T-helper 1 cell treated with Interleukin-12 subunit alpha and Interleukin-12 subunit beta and Interleukin-4 antibody, amounts not matched to agents 30 ng/mL and 1 ng/mL, for 36 hours (primary cell): ENCODE data around the gene IL23R. TPM values are rescaled to one million over a fixed set of nuclear protein-coding genes. Genes with fewer than 3 reads are reported as not detected.

Source experiments
- intact Hi-C: fragments of 100-400 bp; cut with micrococcal nuclease; formaldehyde crosslinking; loops from one replicate; pipeline ENCODE4 v1.15.1; 2024
- total RNA-seq: library from RNA; stranded (reverse); gene quantifications from 2 replicates; pipeline ENCODE4 v1.2.3, GENCODE V29; 2022

Gene IL23R
- total RNA-seq, 1 donor from 2014 or later = 6.9 TPM

GRCh38 chr1:67224856-67225255, 58.6 kb downstream of the IL23R start:
- intact Hi-C loops = no loop called here

DNA sequence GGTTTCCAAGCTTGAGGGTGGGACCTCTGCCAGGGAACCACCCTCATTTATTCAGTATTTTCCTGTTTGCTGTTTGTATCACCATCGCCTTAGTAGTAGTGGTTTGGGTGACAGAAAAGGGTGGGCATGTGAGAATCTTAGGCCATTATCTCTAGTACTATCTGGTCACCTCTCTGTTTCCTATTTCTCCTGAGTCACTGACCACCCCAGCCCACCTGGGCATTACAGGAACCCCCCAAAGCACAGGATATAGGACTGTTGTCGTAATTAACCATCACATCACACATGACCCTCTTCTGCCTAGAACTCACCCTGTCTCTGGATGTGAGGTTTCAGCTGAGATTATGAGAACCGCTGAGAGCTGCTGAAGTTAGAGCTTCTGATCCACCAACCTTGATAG, 60.4 kb downstream of the IL23R start:
- intact Hi-C loops = no loop called here

- intact Hi-C loops = no loop called here
Observed at GRCh38 chr1:67227196-67227595, 60.9 kb downstream of the IL23R start.

DNA sequence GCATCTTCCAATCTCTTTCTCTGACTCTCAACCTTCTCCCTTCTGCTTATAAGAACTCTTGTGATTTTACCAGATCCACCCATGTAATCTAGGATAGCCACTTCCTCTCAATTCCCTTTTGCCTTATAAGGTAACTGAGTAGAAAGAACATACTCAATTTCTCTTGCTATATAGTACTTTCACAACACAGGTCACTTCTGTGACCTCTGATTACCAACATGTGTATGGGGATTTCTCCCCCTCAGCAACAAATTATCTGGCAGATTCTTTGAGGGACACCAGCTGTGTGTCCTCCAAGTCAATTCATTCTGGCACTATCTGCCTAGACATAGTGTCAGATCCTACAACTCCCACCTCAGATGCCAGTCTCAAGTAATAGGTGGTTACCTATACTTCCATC, 62.5 kb downstream of the IL23R start:
- intact Hi-C loops = no loop called here

DNA sequence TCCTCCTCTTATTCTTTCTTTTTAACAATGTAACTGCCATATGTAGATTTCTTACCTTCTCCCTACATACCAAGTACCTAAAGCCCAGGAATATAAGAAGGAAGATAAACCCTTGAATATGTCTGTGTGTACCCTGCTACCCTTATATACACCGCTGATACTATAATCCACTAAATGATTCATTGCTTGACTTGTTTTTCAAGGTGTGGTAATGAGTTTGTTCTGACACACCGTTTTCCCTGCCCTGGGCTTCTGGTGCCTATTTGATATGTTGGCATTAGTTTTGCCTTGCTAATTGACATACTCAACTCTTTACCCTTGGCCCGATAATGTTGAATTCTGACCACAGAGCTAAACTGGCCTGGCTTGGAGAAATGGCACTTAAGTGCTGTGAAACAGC, 64.3 kb downstream of the IL23R start:
- intact Hi-C loops = no loop called here

- intact Hi-C loops = no loop called here
Observed at GRCh38 chr1:67236277-67236676, 70.0 kb downstream of the IL23R start.

- intact Hi-C loops = no loop called here
Observed at GRCh38 chr1:67239738-67240137, 73.5 kb downstream of the IL23R start.

GRCh38 chr1:67241200-67241746, 75.0 kb downstream of the IL23R start:
- intact Hi-C loops = no loop called here

- intact Hi-C loops = no loop called here
Observed at GRCh38 chr1:67242016-67242415, 75.8 kb downstream of the IL23R start.

DNA sequence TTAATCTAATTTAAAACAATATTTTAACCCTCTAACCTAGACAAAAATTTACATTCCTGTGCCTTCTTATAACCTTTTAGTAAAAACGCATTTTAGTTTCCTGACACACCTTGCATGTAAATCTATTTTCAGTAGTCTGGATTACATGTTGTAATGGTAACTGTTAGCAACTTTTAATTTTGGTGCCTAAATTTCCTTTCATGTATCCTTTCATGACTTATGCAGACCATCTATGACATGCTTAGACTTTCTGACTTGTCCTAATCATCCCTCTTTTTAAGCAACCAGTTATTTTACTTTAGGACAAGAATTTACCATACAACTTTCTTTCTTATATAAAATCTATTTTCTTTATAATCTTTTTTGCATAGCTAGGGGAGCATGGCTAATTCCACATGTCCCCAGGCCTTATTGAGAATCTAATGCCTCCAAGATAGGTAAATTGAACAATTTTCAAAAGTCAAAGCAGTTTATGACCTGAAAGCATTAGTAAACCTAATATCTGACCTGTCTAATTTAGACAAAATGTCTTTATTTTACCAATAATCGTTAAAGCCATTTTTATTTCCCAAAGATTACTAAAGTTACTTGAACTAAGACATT, 83.9 kb downstream of the IL23R start:
- intact Hi-C loops = no loop called here

- intact Hi-C loops = no loop called here
Observed at GRCh38 chr1:67256291-67257172, 90.3 kb downstream of the IL23R start.

DNA sequence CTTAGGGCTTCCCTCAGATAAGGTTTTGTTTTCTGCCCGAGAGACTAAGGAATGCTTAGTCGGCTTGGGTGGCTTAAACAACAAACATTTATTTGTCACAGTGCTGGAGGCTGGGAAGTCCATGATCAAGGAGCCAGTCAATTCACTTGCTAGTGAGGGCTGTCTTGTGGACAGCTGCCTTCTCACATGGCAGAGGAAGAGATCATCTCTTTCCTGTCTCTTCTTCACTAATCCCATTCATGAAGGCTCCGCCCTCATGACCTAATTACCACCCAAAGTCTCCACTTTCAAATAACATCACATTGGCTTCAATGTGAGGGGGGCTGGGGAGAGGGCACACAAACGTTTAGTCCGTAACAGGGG, 90.9 kb downstream of the IL23R start:
- intact Hi-C loops = no loop called here

- intact Hi-C loops = loop anchor here (1.0 to 2.0 kb wide), 3 partner anchors 13 to 43 kb away; no protein-coding TSS in a partner anchor
Observed at GRCh38 chr1:67261680-67262079, 95.4 kb downstream of the IL23R start.

DNA sequence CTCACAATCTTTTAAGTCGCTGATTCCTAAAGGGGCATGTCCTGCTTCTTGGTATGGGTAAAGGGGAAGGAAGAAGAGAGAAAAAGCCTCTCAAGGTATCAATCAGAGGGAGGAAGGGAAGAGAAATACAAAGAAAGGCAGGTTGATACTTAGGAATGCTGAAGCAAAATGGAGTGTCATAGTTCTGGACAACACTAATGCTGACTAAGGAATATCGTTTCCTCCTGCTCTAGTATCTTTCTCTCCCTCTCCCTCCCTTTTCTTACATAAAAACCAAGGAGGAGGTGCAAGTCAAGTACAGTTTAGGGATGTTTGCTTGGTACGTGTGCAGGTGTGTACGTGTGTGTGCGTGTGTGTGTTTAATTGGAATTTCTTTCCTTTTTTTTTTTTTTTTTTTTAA, 96.5 kb downstream of the IL23R start:
- intact Hi-C loops = no loop called here

DNA sequence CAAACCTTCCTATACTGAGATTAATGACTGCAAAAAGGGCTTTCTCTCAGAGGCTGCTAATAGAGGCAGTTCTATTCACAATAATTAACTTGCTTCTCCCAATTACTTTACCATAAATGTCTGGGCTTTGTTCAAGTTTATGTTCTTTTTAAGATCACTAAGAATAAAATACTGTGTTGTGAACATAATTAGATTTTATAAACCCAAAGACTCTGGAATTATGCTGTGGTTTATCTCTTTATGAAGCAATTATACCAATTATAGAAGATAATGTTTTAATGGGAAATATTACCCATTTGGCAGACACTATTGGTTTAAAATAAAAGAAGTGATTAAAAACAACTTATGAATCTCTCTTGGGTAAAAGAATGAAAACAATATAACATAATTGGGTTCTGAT, 97.9 kb downstream of the IL23R start:
- intact Hi-C loops = no loop called here

GRCh38 chr1:67264899-67265298, 98.6 kb downstream of the IL23R start:
- intact Hi-C loops = loop anchor here (1.0 kb wide), 1 partner anchor 9 kb away; no protein-coding TSS in a partner anchor

GRCh38 chr1:67269061-67269460, 102.8 kb downstream of the IL23R start:
- intact Hi-C loops = no loop called here

DNA sequence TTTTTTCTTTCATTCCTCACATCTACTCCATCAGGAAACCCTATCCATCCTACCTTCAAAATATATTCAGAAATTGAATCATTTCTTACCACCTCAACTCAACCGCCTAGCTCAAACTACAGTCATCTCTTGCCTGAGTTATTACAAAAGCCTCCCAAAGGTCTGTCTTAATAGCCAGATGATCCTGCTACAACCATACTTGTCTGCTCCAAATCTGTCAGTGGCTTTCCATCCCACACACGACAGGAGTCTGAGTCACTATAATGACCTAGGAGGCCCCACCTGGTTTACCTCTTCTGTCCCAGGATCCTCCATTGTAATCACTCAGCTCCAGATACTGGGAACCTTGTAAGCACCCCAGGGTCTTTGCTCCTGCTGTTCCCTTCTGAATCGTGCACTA, 104.3 kb downstream of the IL23R start:
- intact Hi-C loops = loop anchor here (10.0 kb wide), 1 partner anchor 414 kb away; the partner anchor contains the start of gene GADD45A

GRCh38 chr1:67273591-67273990, 107.3 kb downstream of the IL23R start:
- intact Hi-C loops = loop anchor here (10.0 kb wide), 1 partner anchor 411 kb away; the partner anchor contains the start of gene GADD45A

DNA sequence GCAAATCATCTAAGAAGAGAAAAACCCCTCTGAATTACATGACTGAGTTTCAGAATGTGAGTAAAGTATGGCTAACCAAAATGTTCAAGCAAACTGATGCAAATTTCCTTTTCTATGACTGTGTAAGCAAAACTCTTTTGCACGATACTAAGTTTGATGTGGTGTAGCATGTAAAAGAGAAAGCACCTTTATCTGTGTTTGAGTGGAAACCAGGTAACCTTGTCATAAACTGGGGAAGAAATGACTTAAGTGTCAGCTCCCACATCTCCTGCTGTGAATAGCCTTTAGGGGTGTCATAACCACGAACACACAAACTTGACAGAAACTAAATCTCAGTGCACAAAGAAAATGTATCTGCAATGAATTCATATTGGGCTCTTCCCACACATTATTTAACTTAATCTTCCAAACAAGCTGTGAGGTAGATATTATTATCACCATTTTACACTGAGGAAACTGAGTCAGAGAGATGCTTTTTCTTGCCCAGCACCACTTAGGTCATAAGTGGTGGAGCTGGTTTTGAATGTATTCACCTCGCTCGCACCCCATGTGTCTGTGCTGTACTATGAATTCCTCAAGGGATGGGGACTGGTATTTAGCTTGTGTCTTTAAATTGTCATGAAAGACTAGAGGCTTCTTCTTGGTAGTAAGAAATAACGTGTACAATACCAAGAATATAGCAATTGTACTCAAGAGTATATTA, 108.5 kb downstream of the IL23R start:
- intact Hi-C loops = loop anchor here (1.0 to 10.0 kb wide), 13 partner anchors 9 to 410 kb away; partner anchors contain the start of genes GADD45A and SERBP1

DNA sequence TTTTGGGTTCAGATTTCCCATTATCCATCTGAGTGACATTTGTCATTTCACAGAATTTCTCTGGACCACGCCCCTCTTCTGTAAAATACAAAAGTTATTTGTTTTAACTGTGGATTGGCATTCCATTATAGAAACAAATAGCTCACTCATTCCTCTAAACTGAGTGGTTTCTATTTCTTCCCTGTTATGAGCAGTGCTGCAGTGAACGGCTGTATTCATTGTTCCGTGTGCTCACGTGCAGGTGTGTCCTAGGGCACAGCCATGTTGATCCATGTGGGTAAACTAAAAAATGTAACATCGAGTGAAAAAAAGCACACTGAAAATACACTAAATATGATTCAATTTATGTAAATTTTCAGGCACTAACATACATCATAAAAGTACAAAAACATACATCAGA, 114.4 kb downstream of the IL23R start:
- intact Hi-C loops = no loop called here

- intact Hi-C loops = no loop called here
Observed at GRCh38 chr1:67281244-67281643, 115.0 kb downstream of the IL23R start.
